ENCODE data around the gene CCT7.
"Not testable (repeated sequence)": the region's sequence is repeated elsewhere in the genome, so short reads cannot be mapped to it uniquely, and the experiment has no call there.

CCT7 gene

GRCh38 chr2:73233932-73234832 is at the start of gene CCT7:
TSS of gene CCT7 (plus strand) at chr2:73234308. CDS start at chr2:73234379, 71 bp downstream.
- FAIRE-seq (no peak), DNase-seq (ENCODE audit: low spot score) (peak; percentile 65)

DNA sequence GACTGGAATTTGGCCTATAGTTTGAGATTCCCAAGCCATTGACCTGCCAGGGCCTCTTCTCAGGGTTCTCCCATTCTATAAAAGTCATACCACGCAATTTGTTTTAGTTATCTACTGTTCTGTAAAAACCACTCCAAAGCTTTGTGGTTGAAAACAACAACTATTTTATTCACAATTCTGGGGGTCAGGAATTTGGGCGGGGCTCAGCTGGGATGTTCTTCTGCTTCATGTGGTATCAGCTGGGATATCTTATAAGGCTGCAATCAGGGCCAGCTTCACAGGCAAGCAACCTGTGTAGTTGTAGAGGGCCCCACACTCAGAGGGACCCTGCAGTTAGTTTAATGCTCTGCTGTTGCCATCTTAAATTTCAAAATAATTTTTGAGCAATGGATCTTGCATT is 48.1 kb upstream of the CCT7 start:
- FAIRE-seq (no peak), DNase-seq (ENCODE audit: low spot score) (no peak)

DNA sequence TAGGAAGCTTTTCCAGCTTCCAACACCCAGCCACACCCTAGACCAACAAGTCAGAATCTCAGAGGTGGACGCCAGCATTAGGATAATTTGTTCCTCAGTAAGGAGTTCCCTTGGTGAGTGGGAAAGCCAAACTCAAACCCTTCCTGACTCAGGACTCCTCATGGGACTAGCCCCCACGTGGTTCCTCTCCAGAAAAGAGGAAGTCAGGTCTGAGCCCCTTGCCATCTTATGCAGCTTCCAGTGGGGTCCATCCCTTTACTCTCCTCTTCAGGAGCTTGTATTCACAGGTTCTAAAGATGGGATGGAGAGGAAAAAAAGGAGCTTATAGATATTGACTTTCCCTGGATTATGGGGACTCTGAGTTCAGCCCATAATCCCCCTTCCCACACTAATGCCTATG is 46.6 kb upstream of the CCT7 start:
- no peak for FAIRE-seq

GRCh38 chr2:73197579-73197978 is 36.5 kb upstream of the CCT7 start:
- no peak for DNase-seq (ENCODE audit: low spot score)
- FAIRE-seq, result no peak

More for the DNA sequence above, 46.6 kb upstream of the CCT7 start:
- no peak for DNase-seq (ENCODE audit: low spot score)

DNA sequence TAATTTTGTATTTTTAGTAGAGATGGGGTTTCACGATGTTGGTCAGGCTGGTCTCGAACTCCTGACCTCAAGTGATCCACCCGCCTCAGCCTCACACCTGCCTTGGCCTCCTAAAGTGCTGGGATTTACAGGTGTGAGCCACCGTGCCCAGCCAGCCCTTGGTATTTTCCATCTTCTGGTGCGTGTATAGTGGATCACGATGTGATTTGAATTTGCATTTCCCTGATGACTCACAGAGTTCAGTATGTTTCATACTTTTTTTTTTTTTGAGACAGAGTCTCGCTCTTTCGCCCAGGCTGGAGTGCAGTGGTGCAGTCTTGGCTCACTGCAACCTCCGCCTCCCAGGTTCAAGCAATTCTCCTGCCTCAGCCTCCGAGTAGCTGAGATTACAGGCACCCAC is 33.8 kb upstream of the CCT7 start:
- FAIRE-seq; DNase-seq (ENCODE audit: low spot score): not testable (repeated sequence)

DNA sequence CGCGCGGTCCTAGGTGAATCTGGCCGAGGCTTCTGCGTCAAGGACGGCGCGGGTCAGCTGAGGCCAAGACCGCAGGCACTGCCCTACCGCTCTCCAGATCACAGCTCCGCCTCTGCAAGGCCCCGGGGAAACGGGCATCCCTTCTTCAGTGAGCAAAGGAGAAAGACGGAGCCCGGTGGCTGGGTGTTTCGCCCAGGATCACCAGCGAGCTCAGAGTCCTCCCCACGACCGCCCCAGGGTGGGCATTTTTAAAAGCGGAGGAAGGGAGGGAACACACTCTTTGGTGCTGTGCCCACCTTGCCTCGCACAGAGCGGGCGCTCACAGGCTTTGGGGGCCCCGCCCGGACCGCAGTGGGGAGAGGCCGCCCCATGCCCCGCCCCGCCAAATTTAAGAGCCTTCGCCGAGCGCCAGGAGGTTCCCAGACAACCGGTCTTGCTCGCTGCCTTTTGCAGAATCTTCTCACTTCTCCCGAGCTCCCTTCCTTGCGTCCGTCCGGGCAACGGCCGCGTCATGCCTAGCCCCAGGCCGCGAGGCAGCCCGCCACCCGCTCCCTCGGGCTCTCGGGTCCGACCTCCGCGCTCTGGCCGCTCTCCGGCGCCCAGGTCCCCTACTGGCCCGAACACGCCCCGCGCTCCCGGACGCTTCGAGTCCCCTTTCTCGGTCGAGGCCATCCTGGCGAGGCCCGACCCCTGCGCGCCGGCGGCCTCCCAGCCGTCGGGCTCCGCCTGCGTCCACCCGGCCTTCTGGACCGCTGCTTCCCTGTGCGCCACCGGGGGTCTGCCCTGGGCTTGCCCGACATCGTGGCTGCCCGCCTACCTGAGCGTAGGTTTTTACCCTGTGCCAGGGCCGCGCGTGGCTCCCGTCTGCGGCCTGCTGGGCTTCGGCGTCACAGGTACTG is 31.7 kb upstream of the CCT7 start, which contains the start of gene NOTO:
Gene NOTO (plus strand): TSS at position 419 of the 899 bp plus-strand sequence. CDS start 93 bp downstream, at position 512.
- no peak for DNase-seq (ENCODE audit: low spot score)
- no peak for FAIRE-seq

GRCh38 chr2:73203055-73203681 is 30.9 kb upstream of the CCT7 start:
- FAIRE-seq, result no peak
- no peak for DNase-seq (ENCODE audit: low spot score)

DNA sequence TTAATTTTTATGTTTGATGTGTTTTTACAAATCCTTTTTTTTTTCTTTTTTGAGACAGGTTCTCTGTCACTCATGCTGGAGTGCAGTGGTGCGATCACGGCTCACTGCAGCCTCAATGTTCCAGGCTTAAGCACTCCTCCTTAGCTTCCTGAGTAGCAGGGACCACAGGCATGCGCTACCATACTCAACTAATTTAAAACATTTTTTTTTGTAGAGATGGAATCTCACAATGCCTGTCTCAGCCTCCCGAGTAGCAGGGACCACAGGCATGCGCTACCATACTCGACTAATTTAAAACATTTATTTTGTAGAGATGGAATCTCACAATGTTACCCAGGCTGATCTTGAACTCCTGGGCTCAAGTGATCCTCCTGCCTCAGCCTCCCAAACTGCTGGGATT is 28.5 kb upstream of the CCT7 start:
- DNase-seq (ENCODE audit: low spot score) (no peak), FAIRE-seq (no peak)

DNA sequence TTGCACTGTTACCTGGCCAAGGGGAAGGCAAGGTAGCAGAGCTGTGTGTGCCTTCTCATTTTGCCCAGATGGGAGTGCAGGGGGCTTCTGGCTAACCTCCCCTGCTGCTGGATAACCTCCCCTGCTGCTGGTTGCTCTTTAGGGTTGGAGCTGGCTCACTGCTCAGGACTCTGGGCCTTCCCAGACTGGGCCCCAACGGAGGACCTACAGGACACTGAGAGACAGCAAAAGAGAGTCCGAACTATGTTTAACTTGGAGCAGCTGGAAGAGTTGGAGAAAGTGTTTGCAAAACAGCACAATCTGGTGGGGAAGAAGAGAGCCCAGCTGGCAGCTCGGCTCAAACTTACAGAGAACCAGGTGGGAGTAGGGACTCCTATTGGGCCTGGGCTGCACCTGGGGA is 25.9 kb upstream of the CCT7 start:
- DNase-seq (ENCODE audit: low spot score) (no peak), FAIRE-seq (no peak)

DNA sequence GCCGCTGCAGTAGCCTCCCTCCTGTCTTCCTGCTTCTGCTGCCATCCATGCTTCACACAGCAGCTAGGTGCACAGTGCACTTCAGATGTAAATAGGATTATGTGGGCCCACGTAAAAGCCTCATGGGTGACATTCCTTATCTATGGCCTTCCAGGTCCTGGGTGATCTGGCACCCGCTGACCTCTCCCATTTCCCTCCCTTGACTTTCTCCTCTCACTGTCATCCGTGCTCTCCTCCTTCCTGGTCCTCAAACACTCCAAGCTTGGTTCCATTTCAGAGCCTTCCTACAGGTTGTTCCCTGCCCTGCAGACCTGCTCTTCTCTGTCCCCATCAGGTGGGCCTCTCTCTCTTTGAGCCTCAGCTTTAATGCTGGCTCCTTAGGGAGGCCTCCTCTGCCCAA is 24.1 kb upstream of the CCT7 start:
- no peak for FAIRE-seq
- no peak for DNase-seq (ENCODE audit: low spot score)

GRCh38 chr2:73210696-73211095 is 23.4 kb upstream of the CCT7 start:
- DNase-seq (ENCODE audit: low spot score) (no peak), FAIRE-seq (no peak)

DNA sequence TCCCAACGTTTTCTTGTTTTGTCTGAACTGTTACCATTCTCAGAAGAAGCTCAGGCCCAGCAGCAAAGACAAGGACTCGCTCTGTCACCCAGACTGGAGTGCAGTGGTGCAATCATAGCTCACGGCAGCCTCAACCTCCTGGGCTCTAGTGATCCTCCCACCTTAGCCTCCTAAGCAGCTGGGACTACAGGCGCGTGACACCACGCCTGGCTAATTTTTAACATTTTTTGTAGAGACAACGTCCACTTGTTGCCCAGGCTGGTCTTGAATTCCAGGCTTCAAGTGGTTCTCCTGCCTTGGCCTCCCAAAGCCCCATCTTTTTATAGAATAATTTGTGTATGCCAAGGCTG is 22.0 kb upstream of the CCT7 start:
- no peak for FAIRE-seq
- no peak for DNase-seq (ENCODE audit: low spot score)

DNA sequence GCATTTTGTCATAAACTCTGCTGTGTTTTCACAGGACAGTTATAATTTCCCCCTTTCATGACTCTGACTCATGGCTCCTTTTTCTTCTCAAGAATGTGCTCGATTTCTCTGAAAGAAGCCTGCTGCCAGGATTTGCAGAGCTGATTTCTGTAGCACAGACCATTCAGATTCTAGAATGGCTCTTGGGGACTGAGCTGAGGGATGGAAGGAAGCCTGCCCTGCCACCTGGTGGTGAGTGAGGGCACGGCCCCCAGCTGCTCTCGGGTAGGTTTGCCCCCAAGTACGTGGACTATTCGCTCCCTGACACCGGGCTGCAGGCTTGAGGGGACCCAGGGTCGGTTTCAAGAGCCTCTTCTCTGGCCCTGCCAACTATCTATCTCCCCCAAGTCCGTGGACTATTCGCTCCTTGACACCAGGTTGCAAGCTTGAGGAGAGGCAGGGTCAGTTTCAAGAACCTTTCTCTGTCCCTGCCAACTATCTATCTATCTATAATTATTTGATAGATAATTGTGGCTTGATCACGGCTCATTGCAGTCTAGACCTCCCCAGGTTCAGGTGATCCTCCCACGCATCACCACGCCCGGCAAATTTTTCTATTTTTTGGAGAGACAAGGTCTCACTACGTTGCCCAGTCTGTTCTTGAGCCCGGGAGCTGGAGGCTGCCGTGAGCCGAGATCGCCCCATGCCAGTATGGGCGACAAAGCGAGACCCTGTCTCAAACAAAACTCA is 21.5 kb upstream of the CCT7 start:
- DNase-seq (ENCODE audit: low spot score) (peak; percentile 49), FAIRE-seq (no peak)

- no peak for FAIRE-seq
- DNase-seq (ENCODE audit: low spot score), result peak; percentile 65
These were observed 19.7 kb upstream of the CCT7 start, which contains the start of gene SMYD5 for GRCh38 chr2:73214120-73215035. TSS of gene SMYD5 (plus strand) at chr2:73214245. CDS start at chr2:73214267, 22 bp downstream.

GRCh38 chr2:73215254-73215653 is 18.9 kb upstream of the CCT7 start:
- no peak for DNase-seq (ENCODE audit: low spot score)
- no peak for FAIRE-seq

DNA sequence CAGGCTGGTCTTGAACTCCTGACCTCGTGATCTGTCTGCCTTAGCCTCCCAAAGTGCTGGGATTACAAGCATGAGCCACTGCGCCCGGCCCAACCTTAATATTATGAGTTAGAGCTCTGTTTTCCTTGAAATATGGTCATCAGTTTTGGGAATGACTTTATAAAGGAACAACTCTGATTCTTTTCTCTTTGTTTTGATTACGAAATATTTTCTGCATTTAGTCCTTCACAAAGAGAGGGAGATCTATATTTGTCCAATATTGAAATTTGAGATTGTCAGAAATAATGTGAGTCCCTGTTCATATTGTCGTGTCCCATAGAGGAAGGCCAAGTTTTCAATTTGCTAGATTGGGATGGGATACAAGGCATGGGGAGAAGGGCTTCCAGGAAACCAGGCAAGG is 16.9 kb upstream of the CCT7 start:
- FAIRE-seq (no peak), DNase-seq (ENCODE audit: low spot score) (no peak)

DNA sequence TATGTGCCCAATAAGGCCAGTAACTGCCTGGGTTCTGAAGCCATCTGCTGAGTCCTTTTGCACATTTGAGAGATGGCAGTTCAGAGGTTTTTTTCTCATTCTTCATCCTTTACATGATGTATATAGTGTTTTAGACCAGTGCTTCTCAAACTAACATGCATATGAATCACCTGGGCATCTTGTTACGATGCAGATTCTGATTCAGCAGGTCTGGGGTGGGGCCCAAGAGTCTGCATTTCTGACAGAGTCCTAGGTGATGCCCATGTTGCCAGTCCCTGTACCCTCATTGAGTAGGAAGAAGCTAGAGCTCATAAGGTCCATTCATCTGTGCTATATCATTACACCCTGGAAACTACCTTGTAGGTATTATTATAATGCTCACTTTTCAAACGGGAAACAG is 16.3 kb upstream of the CCT7 start:
- DNase-seq (ENCODE audit: low spot score), result no peak
- no peak for FAIRE-seq

GRCh38 chr2:73218298-73218697 is 15.8 kb upstream of the CCT7 start:
- FAIRE-seq, result no peak
- DNase-seq (ENCODE audit: low spot score), result peak; percentile 5

DNA sequence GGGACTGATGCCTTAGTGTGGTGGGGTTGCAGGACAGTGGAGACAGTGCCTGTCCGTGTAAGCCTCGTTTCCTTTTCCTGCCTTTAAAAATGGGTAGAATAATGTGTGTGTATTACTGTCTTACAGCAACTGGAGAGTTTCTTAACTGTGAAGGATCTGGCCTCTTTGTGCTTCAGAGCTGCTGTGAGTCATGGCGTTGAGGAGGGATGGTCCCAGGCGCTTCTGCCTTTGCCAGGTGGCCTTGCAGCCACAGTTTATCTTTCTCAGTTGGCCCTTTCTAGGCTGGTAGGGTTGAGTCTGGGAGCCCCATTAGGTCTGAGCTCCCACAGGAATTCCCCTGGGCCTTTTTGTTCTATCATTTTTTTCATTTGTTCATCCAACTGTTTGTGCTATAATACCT is 10.3 kb upstream of the CCT7 start:
- DNase-seq (ENCODE audit: low spot score), result no peak
- FAIRE-seq, result no peak
